Gastrocnemius medialis (tissue), 4 donors: ENCODE data around the gene MAT1A.
"Not testable (repeated sequence)": the region's sequence is repeated elsewhere in the genome, so short reads cannot be mapped to it uniquely, and the experiment has no call there.

Experiments used
- POLR2A ChIP-seq, 2 donors: fragments of 450-650 bp; IDR thresholded peaks; one replicate each; pipeline ENCODE4 v1.6.1; 2017; ENCODE audit warnings: antibody characterized with exemption in 2 of 2, mild to moderate bottlenecking in 2 of 2, moderate library complexity in 2 of 2
- TF ChIP-seq, protein P1 (sequence below), 5 experiments: fragments of 450-650 bp in 3 of 5; fragments of 200-600 bp in 2 of 5; sonication (generic) in 2 of 5; IDR thresholded peaks in 4 of 5; conservative IDR thresholded peaks in 1 of 5; 1 replicate in 4 of 5; 2 replicates in 1 of 5; pipeline ENCODE4 v1.5.1; 2016 to 2019; ENCODE audit warnings: antibody characterized with exemption in 5 of 5, mild to moderate bottlenecking in 3 of 5, moderate library complexity in 3 of 5

DNA sequence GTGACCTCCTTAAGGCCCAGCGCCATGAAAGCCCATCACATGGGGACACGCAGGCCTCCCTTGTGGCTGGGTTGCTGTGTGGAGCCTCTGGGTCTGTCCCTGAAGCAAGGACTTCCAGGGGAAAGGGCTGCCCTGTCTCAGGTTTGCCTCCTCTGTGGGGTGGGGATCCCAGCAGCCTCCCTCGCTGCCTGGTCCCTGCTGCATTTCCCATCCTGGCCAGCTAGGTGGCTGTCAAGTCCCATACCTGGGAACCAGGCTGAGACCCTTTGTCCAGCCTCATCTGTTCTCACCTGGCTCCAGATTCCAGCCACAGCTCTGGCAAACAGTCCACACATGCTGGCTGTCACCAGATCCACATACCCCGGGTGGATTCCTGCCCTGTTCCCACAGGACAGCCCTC lies 32.7 kb downstream of the MAT1A start:
- TF ChIP-seq, protein P1, sequence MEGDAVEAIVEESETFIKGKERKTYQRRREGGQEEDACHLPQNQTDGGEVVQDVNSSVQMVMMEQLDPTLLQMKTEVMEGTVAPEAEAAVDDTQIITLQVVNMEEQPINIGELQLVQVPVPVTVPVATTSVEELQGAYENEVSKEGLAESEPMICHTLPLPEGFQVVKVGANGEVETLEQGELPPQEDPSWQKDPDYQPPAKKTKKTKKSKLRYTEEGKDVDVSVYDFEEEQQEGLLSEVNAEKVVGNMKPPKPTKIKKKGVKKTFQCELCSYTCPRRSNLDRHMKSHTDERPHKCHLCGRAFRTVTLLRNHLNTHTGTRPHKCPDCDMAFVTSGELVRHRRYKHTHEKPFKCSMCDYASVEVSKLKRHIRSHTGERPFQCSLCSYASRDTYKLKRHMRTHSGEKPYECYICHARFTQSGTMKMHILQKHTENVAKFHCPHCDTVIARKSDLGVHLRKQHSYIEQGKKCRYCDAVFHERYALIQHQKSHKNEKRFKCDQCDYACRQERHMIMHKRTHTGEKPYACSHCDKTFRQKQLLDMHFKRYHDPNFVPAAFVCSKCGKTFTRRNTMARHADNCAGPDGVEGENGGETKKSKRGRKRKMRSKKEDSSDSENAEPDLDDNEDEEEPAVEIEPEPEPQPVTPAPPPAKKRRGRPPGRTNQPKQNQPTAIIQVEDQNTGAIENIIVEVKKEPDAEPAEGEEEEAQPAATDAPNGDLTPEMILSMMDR (IDR thresholded peaks at IDR 0.05 in 4 of 5, conservative IDR thresholded peaks at IDR 0.05 in 1 of 5) = not testable (repeated sequence)
- not testable (repeated sequence) for TF ChIP-seq POLR2A (IDR thresholded peaks at IDR 0.05)
